ENCODE results near the gene COG7. TPM values are rescaled to one million over a fixed set of nuclear protein-coding genes. Genes with fewer than 3 reads are reported as not detected.

COG7 gene
- total and polyA plus RNA-seq, 2 of the 13 experiments (the other 11 are each of a cell fraction or from before 2014, with no cell fraction given) = 12.6 to 54.5 TPM

DNA sequence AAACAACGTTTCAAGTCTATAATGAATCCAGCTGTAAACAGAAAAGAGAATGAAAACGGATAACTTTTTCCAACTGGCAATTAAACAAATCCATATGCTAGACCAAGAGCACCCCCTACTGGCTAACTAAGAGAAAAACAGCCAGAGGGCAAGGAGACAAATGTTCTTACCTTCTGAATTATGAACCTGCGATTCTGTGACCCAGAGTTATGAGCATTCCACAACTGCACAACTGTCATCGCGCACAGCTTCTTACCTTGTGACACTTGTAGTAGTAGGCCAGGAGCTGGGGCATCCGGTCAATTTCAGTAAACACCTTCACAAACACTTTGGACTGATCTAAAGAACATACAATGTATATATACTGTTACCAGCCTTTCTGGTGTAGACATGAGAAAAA lies 18.6 kb downstream of the COG7 start (continued):
- TF ChIP-seq SMC3 (IDR thresholded peaks at IDR 0.05; ENCODE audit: low read length) (peak; percentile 77), JUND (CRISPR knock-in tag; IDR thresholded peaks at IDR 0.05) (peak; percentile 21; the same call in 1 of the 2 replicates), KDM5B (CRISPR knock-in tag; IDR thresholded peaks at IDR 0.05; ENCODE audit: borderline replicate concordance) (no peak), ZNF761 (CRISPR knock-in tag; conservative IDR thresholded peaks at IDR 0.05) (no peak), GATAD1 (CRISPR knock-in tag; IDR thresholded peaks at IDR 0.05) (peak; percentile 31; the same call in 1 of the 2 replicates), ZNF33A (CRISPR knock-in tag; IDR thresholded peaks at IDR 0.05; ENCODE audit: borderline replicate concordance) (peak; percentile 21; the same call in 1 of the 2 replicates), STAG1 (CRISPR knock-in tag; IDR thresholded peaks at IDR 0.05) (peak; percentile 95), MED1 (CRISPR knock-in tag; IDR thresholded peaks at IDR 0.05) (0 out of 2 replicates have a peak, but pooled peaks have one; percentile 21), ZNF878 (CRISPR knock-in tag; IDR thresholded peaks at IDR 0.05) (0 out of 2 replicates have a peak, but pooled peaks have one; percentile 17), MTA3 (CRISPR knock-in tag; IDR thresholded peaks at IDR 0.05) (no peak), ZNF234 (CRISPR knock-in tag; conservative IDR thresholded peaks at IDR 0.05) (no peak), LCORL (IDR thresholded peaks at IDR 0.05) (no peak), LCORL (CRISPR knock-in tag; IDR thresholded peaks at IDR 0.05) (0 out of 2 replicates have a peak, but pooled peaks have one; percentile 23), NFE2L1 (CRISPR knock-in tag; IDR thresholded peaks at IDR 0.05; ENCODE audit: borderline replicate concordance) (no peak), ZNF331 (CRISPR knock-in tag; IDR thresholded peaks at IDR 0.05) (0 out of 2 replicates have a peak, but pooled peaks have one; percentile 31), ZNF589 (CRISPR knock-in tag; conservative IDR thresholded peaks at IDR 0.05) (no peak), SP1 (IDR thresholded peaks at IDR 0.05) (no peak), SP1 (CRISPR knock-in tag; IDR thresholded peaks at IDR 0.05) (0 out of 2 replicates have a peak, but pooled peaks have one; percentile 15), ERF (CRISPR knock-in tag; IDR thresholded peaks at IDR 0.05) (0 out of 2 replicates have a peak, but pooled peaks have one; percentile 28), KDM3A (CRISPR knock-in tag; IDR thresholded peaks at IDR 0.05; ENCODE audit: low read depth) (0 out of 2 replicates have a peak, but pooled peaks have one; percentile 24), ZSCAN5A (CRISPR knock-in tag; IDR thresholded peaks at IDR 0.05; ENCODE audit: borderline replicate concordance) (0 out of 2 replicates have a peak, but pooled peaks have one; percentile 35)
- TF ChIP-seq, protein P1, sequence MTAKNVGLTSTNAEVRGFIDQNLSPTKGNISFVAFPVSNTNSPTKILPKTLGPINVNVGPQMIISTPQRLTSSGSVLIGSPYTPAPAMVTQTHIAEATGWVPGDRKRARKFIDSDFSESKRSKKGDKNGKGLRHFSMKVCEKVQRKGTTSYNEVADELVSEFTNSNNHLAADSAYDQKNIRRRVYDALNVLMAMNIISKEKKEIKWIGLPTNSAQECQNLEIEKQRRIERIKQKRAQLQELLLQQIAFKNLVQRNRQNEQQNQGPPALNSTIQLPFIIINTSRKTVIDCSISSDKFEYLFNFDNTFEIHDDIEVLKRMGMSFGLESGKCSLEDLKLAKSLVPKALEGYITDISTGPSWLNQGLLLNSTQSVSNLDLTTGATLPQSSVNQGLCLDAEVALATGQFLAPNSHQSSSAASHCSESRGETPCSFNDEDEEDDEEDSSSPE (CRISPR knock-in tag; IDR thresholded peaks at IDR 0.05) = 0 out of 2 replicates have a peak, but pooled peaks have one; percentile 12
- TF ChIP-seq, protein P2, sequence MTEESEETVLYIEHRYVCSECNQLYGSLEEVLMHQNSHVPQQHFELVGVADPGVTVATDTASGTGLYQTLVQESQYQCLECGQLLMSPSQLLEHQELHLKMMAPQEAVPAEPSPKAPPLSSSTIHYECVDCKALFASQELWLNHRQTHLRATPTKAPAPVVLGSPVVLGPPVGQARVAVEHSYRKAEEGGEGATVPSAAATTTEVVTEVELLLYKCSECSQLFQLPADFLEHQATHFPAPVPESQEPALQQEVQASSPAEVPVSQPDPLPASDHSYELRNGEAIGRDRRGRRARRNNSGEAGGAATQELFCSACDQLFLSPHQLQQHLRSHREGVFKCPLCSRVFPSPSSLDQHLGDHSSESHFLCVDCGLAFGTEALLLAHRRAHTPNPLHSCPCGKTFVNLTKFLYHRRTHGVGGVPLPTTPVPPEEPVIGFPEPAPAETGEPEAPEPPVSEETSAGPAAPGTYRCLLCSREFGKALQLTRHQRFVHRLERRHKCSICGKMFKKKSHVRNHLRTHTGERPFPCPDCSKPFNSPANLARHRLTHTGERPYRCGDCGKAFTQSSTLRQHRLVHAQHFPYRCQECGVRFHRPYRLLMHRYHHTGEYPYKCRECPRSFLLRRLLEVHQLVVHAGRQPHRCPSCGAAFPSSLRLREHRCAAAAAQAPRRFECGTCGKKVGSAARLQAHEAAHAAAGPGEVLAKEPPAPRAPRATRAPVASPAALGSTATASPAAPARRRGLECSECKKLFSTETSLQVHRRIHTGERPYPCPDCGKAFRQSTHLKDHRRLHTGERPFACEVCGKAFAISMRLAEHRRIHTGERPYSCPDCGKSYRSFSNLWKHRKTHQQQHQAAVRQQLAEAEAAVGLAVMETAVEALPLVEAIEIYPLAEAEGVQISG (CRISPR knock-in tag; IDR thresholded peaks at IDR 0.05) = no peak
- TF ChIP-seq, protein P3, sequence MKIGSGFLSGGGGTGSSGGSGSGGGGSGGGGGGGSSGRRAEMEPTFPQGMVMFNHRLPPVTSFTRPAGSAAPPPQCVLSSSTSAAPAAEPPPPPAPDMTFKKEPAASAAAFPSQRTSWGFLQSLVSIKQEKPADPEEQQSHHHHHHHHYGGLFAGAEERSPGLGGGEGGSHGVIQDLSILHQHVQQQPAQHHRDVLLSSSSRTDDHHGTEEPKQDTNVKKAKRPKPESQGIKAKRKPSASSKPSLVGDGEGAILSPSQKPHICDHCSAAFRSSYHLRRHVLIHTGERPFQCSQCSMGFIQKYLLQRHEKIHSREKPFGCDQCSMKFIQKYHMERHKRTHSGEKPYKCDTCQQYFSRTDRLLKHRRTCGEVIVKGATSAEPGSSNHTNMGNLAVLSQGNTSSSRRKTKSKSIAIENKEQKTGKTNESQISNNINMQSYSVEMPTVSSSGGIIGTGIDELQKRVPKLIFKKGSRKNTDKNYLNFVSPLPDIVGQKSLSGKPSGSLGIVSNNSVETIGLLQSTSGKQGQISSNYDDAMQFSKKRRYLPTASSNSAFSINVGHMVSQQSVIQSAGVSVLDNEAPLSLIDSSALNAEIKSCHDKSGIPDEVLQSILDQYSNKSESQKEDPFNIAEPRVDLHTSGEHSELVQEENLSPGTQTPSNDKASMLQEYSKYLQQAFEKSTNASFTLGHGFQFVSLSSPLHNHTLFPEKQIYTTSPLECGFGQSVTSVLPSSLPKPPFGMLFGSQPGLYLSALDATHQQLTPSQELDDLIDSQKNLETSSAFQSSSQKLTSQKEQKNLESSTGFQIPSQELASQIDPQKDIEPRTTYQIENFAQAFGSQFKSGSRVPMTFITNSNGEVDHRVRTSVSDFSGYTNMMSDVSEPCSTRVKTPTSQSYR (CRISPR knock-in tag; IDR thresholded peaks at IDR 0.05; ENCODE audit: borderline replicate concordance) = no peak

All from HepG2 (cell line).